Epithelial cell of esophagus (primary cell): ENCODE measurements around the gene TMEM165.
"Not testable (repeated sequence)": the region's sequence is repeated elsewhere in the genome, so short reads cannot be mapped to it uniquely, and the experiment has no call there.

Experiments used
- DNase-seq: peaks from one replicate; pipeline ENCODE4 v3.0.0; 2010; ENCODE audit warnings: low read depth
- H3K4me3 ChIP-seq: 2 replicates; pipeline ENCODE4 v1.5.1; 2011; ENCODE audit warnings: mild to moderate bottlenecking, low read length, control low read depth
- CTCF ChIP-seq: IDR thresholded peaks from 2 replicates; pipeline ENCODE4 v1.5.1; 2011; ENCODE audit warnings: low read depth, mild to moderate bottlenecking, low read length, control low read depth, inconsistent platforms; ENCODE audit not compliant: insufficient read depth; ENCODE audit errors: missing control alignments

Gene TMEM165

GRCh38 chr4:55395529-55396307 lies at the start of gene TMEM165:
TMEM165 (plus strand) TSS chr4:55395957; CDS start chr4:55396190, 233 bp downstream.
- H3K4me3 ChIP-seq: peak within 1 kb of the TSS; percentile 82
- no peak for TF ChIP-seq CTCF

GRCh38 chr4:55345980-55346850 lies 49.5 kb upstream of the TMEM165 start, which contains the start of gene SRD5A3:
SRD5A3 (plus strand) TSS chr4:55346242; CDS start chr4:55346337, 95 bp downstream.
- H3K4me3 ChIP-seq: peak within 1 kb of the TSS; percentile 63
- peak; percentile 63 for DNase-seq
- peak; percentile 47 for TF ChIP-seq CTCF

More at GRCh38 chr4:55395529-55396307, at the start of gene TMEM165:
- DNase-seq: peak; percentile 96

- TF ChIP-seq CTCF: no peak
- H3K4me3 ChIP-seq: peak overlapping the region; percentile 63
- DNase-seq: no peak
Observed at GRCh38 chr4:55346851-55347255, 48.9 kb upstream of the TMEM165 start.

GRCh38 chr4:55347610-55348228 lies 48.0 kb upstream of the TMEM165 start:
- H3K4me3 ChIP-seq: no peak overlapping the region
- DNase-seq: peak; percentile 36
- TF ChIP-seq CTCF: peak; percentile 10

- DNase-seq: peak; percentile 76
Observed at GRCh38 chr4:55348466-55348865, 47.3 kb upstream of the TMEM165 start.

GRCh38 chr4:55350870-55351269 lies 44.9 kb upstream of the TMEM165 start:
- H3K4me3 ChIP-seq: not testable (repeated sequence)
- peak; percentile 28 for DNase-seq

More at GRCh38 chr4:55348466-55348865, 47.3 kb upstream of the TMEM165 start:
- H3K4me3 ChIP-seq: no peak overlapping the region
- no peak for TF ChIP-seq CTCF

- H3K4me3 ChIP-seq: no peak overlapping the region
- TF ChIP-seq CTCF: no peak
- DNase-seq: no peak
Observed at GRCh38 chr4:55351824-55352223, 43.9 kb upstream of the TMEM165 start.
